ENCODE data around the gene VILL. TPM values are rescaled to one million over a fixed set of nuclear protein-coding genes. Genes with fewer than 3 reads are reported as not detected.

The VILL gene
- 100 to 1,000 TPM; 112 to 214 (median 172) TPM for total RNA-seq

- Histone ChIP-seq H3K4me3 (peak within 1 kb of the TSS; percentile 8 to 40 (median 22)), H3K27ac (peak within 1 kb of the TSS; percentile 85 to 90 (median 89)), H3K27me3 (no peaks in the 10 kb centered on the region), H3K36me3 (no peaks in the 10 kb centered on the region), H3K9me3 (no peaks in the 10 kb centered on the region), H3K4me1 (peaks cover 19 to 70% (median 65%) of the 10 kb centered on the region in 4 donors)
- WGBS, 2 donors (ENCODE audit: low coverage in 1 of 2) = 56% methylated on average over 10 of the region's 10 CpGs; no CpG with 5 or more reads in 1 of the 2 donors
- DNase-seq = peak; percentile 90
- TF ChIP-seq EP300 (IDR thresholded peaks at IDR 0.05; ENCODE audit: low read depth) (no peak), POLR2AphosphoS5 (IDR thresholded peaks at IDR 0.05) (peak; percentile 65 to 95 (median 86)), POLR2A (IDR thresholded peaks at IDR 0.05) (peak; percentile 90), CTCF (IDR thresholded peaks at IDR 0.05) (peak in 1 of 5 experiments; percentile 48)
- in situ Hi-C loops (cut with MboI; ENCODE audit: low pct_ligation_motif_present in 1 of 4, low pct_unique_long_range_greater_than_20kb in 1 of 4, low sequenced_read_pairs in 3 of 4) = no loop called here
- intact Hi-C loops (cut with DNase I; ENCODE audit: low total_unique reads) = no loop called here
These were observed at the start of gene VILL for GRCh38 chr3:37990527-37990926. TSS of gene VILL (plus strand) at chr3:37990786. CDS start at chr3:37993673, 2,887 bp downstream.

GRCh38 chr3:37941608-37942508 is 48.7 kb upstream of the VILL start:
- peaks cover 39 to 89% (median 61%) of the 10 kb centered on the region in 4 donors for H3K4me1 ChIP-seq
- H3K27ac ChIP-seq = peak overlapping the region; percentile 60 to 77 (median 75)
- H3K36me3 ChIP-seq = no peaks in the 10 kb centered on the region
- no peaks in the 10 kb centered on the region for H3K27me3 ChIP-seq
- WGBS, 2 donors (ENCODE audit: low coverage in 1 of 2) = 30 to 60% methylated on average over 7 to 12 of the region's 12 CpGs
- peak; percentile 63 for DNase-seq
- TF ChIP-seq POLR2AphosphoS5 (IDR thresholded peaks at IDR 0.05) = no peak
- no peak for TF ChIP-seq POLR2A (IDR thresholded peaks at IDR 0.05)
- TF ChIP-seq EP300 (IDR thresholded peaks at IDR 0.05; ENCODE audit: low read depth) = no peak
- no peak for TF ChIP-seq CTCF (IDR thresholded peaks at IDR 0.05)
- H3K9me3 ChIP-seq = no peaks in the 10 kb centered on the region
- in situ Hi-C loops (cut with MboI; ENCODE audit: low pct_ligation_motif_present in 1 of 4, low pct_unique_long_range_greater_than_20kb in 1 of 4, low sequenced_read_pairs in 3 of 4) = no loop called here
- intact Hi-C loops (cut with DNase I; ENCODE audit: low total_unique reads) = no loop called here
- H3K4me3 ChIP-seq = no peak overlapping the region

- intact Hi-C loops (cut with DNase I; ENCODE audit: low total_unique reads) (no loop called here), in situ Hi-C loops (cut with MboI; ENCODE audit: low pct_ligation_motif_present in 1 of 4, low pct_unique_long_range_greater_than_20kb in 1 of 4, low sequenced_read_pairs in 3 of 4) (no loop called here)
- WGBS, 2 donors (ENCODE audit: low coverage in 1 of 2) = 72 to 74% methylated on average over 2 of the region's 2 CpGs
- Histone ChIP-seq H3K27ac (peak overlapping the region; percentile 60 to 77 (median 75)), H3K27me3 (no peaks in the 10 kb centered on the region), H3K4me3 (no peak overlapping the region), H3K9me3 (no peaks in the 10 kb centered on the region), H3K4me1 (peaks cover 39 to 83% (median 59%) of the 10 kb centered on the region in 4 donors), H3K36me3 (no peaks in the 10 kb centered on the region)
- DNase-seq = no peak
- TF ChIP-seq POLR2AphosphoS5 (IDR thresholded peaks at IDR 0.05) = no peak
- TF ChIP-seq CTCF (IDR thresholded peaks at IDR 0.05) = no peak
- no peak for TF ChIP-seq EP300 (IDR thresholded peaks at IDR 0.05; ENCODE audit: low read depth)
- TF ChIP-seq POLR2A (IDR thresholded peaks at IDR 0.05) = no peak
These were observed 47.9 kb upstream of the VILL start for GRCh38 chr3:37942646-37943045.

GRCh38 chr3:37943126-37943525 is 47.5 kb upstream of the VILL start:
- Histone ChIP-seq H3K27ac (peak overlapping the region; percentile 72 to 77 (median 75)), H3K36me3 (no peaks in the 10 kb centered on the region), H3K4me3 (no peak overlapping the region), H3K27me3 (no peaks in the 10 kb centered on the region), H3K4me1 (peaks cover 39 to 80% (median 58%) of the 10 kb centered on the region in 4 donors), H3K9me3 (no peaks in the 10 kb centered on the region)
- in situ Hi-C loops (cut with MboI; ENCODE audit: low pct_ligation_motif_present in 1 of 4, low pct_unique_long_range_greater_than_20kb in 1 of 4, low sequenced_read_pairs in 3 of 4) (no loop called here), intact Hi-C loops (cut with DNase I; ENCODE audit: low total_unique reads) (no loop called here)
- DNase-seq = no peak
- 63 to 72% methylated on average over 2 to 4 of the region's 4 CpGs for whole genome bisulfite sequencing, 2 donors (ENCODE audit: low coverage in 1 of 2)
- TF ChIP-seq POLR2AphosphoS5 (IDR thresholded peaks at IDR 0.05) = no peak
